Endodermal cell (in vitro differentiated cells): Measurements from ENCODE around the gene TRPC4. TPM values are rescaled to one million over a fixed set of nuclear protein-coding genes. Genes with fewer than 3 reads are reported as not detected.

Source experiments
- DNase-seq: peaks from one replicate; pipeline ENCODE4 v3.0.0-alpha.2; 2017
- H3K27ac ChIP-seq: 2 replicates; pipeline ENCODE4 v1.5.1; 2013; ENCODE audit warnings: mild to moderate bottlenecking, low read depth, low read length, moderate library complexity
- H3K27me3 ChIP-seq: 2 replicates; pipeline ENCODE4 v1.6.1; 2013; ENCODE audit warnings: mild to moderate bottlenecking, low read length, moderate library complexity; ENCODE audit not compliant: insufficient read depth, control insufficient read depth, poor library complexity, severe bottlenecking
- H3K36me3 ChIP-seq: 2 replicates; pipeline ENCODE4 v1.7.0; 2013; ENCODE audit warnings: mild to moderate bottlenecking, low read length, moderate library complexity; ENCODE audit not compliant: control insufficient read depth, insufficient read depth
- H3K4me1 ChIP-seq: one replicate; pipeline ENCODE4 v1.7.0; 2013; ENCODE audit warnings: low read length; ENCODE audit not compliant: control insufficient read depth, insufficient read depth
- H3K4me3 ChIP-seq: 2 replicates; pipeline ENCODE4 v1.5.1; 2013; ENCODE audit warnings: mild to moderate bottlenecking, low read length, moderate library complexity
- H3K9ac ChIP-seq: 2 replicates; pipeline ENCODE4 v1.6.1; 2013; ENCODE audit warnings: mild to moderate bottlenecking, low read length, moderate library complexity; ENCODE audit not compliant: poor library complexity, severe bottlenecking; ENCODE audit errors: extremely low read depth
- H3K9me3 ChIP-seq: 2 replicates; pipeline ENCODE4 v1.6.1; 2013; ENCODE audit warnings: mild to moderate bottlenecking, low read length, moderate library complexity; ENCODE audit not compliant: control insufficient read depth
- H3K27ac Mint-ChIP-seq: 2 replicates; pipeline ENCODE4 v1.8.0; 2020; ENCODE audit warnings: mixed read lengths
- H3K27me3 Mint-ChIP-seq: 2 replicates; pipeline ENCODE4 v1.8.0; 2021; ENCODE audit warnings: mild to moderate bottlenecking, mixed read lengths; ENCODE audit not compliant: insufficient read depth
- H3K36me3 Mint-ChIP-seq: 2 replicates; pipeline ENCODE4 v1.8.0; 2020; ENCODE audit warnings: low read depth, mixed read lengths
- H3K4me1 Mint-ChIP-seq: 2 replicates; pipeline ENCODE4 v1.8.0; 2020; ENCODE audit warnings: mixed read lengths
- H3K4me3 Mint-ChIP-seq: 2 replicates; pipeline ENCODE4 v1.8.0; 2020; ENCODE audit warnings: mild to moderate bottlenecking, moderate library complexity, mixed read lengths
- H3K9me3 Mint-ChIP-seq: 2 replicates; pipeline ENCODE4 v1.8.0; 2020; ENCODE audit warnings: mild to moderate bottlenecking, mixed read lengths
- WGBS, 2 experiments: methylation state at CpG; one replicate each; pipeline versions ENCODE4 v1.1.5 to v1.1.7; 2013; ENCODE audit warnings: missing lambda C conversion rate in 2 of 2, mixed read lengths in 1 of 2; ENCODE audit not compliant: insufficient coverage in 1 of 2, insufficient read length in 1 of 2; 5-methylcytosine and 5-hydroxymethylcytosine counted together
- total RNA-seq, 2 donors: library from RNA; stranded (reverse); fragmentation: NEBNext Ultra II Directional in 1 of 2; extraction: Animal tissue kit (Norgen Biotek cat#: 25700) in 1 of 2; gene quantifications; 2 replicates in 1 of 2; 3 replicates in 1 of 2; pipeline ENCODE4 v1.2.1, GENCODE V29; 2021
- TF ChIP-seq, protein P1 (sequence below): fragments of 200-600 bp; sonication (generic); conservative IDR thresholded peaks from 2 replicates; pipeline ENCODE4 v1.5.0; 2021; ENCODE audit warnings: antibody characterized with exemption, mild to moderate bottlenecking

TRPC4 gene
- total RNA-seq, 2 donors from 2014 or later = 22.5 to 28.5 TPM

DNA sequence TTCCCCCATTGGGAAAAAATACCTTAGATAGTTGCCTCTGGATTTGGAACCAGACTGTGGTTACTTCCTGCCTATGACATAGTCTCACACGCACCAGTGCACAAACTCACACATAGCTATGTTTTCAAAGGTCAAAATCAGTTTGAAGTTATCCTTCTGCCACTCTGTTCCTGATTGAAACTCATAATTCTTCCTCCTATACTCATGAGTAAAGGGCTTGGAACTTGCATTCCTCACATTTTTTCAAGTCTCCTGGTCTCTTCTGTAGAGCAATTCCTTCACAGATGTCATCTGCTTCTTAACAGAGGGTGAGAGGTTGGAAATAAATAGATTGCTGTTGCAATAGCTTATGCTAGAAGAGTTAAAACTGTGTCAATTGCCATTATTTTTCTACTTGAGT is 252.4 kb downstream of the TRPC4 start:
- no peaks in the 10 kb centered on the region for H3K36me3 ChIP-seq
- H3K9me3 ChIP-seq = no peaks in the 10 kb centered on the region
- no peaks in the 10 kb centered on the region for H3K36me3 Mint-ChIP-seq
- no peak for DNase-seq
- H3K27ac ChIP-seq = no peak overlapping the region
- no peaks in the 10 kb centered on the region for H3K27me3 ChIP-seq
- peaks cover 9% of the 10 kb centered on the region for H3K4me1 ChIP-seq
- TF ChIP-seq, protein P1, sequence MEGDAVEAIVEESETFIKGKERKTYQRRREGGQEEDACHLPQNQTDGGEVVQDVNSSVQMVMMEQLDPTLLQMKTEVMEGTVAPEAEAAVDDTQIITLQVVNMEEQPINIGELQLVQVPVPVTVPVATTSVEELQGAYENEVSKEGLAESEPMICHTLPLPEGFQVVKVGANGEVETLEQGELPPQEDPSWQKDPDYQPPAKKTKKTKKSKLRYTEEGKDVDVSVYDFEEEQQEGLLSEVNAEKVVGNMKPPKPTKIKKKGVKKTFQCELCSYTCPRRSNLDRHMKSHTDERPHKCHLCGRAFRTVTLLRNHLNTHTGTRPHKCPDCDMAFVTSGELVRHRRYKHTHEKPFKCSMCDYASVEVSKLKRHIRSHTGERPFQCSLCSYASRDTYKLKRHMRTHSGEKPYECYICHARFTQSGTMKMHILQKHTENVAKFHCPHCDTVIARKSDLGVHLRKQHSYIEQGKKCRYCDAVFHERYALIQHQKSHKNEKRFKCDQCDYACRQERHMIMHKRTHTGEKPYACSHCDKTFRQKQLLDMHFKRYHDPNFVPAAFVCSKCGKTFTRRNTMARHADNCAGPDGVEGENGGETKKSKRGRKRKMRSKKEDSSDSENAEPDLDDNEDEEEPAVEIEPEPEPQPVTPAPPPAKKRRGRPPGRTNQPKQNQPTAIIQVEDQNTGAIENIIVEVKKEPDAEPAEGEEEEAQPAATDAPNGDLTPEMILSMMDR = no peak
- H3K9ac ChIP-seq = no peak overlapping the region
- no peak overlapping the region for H3K4me3 ChIP-seq
- WGBS, 2 experiments = 64 to 90% methylated on average over 1 of the region's 1 CpG
- H3K4me3 Mint-ChIP-seq = no peak overlapping the region
- H3K9me3 Mint-ChIP-seq = peaks cover 4% of the 10 kb centered on the region
- no peaks in the 10 kb centered on the region for H3K27me3 Mint-ChIP-seq
- peak overlapping the region; percentile 50 for H3K27ac Mint-ChIP-seq
- H3K4me1 Mint-ChIP-seq = peaks cover 14% of the 10 kb centered on the region

DNA sequence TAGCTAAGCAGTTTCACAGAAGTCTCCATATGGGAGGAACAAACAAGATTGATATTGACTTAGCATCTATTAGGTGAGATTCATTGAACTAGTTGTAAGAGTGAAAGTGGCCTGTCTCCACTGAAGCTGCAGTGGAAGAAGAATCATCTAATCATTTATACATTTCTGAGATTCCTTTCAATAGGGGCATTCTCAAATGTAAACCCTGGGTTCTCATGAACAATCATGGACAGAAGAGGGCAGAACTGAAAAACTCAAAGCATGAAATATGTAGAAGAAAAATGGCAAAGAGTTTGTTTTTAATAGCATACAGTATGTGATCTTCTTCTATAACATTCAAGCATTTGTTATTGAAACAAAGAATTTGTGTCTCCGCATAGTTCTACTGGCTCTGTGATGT is 253.4 kb downstream of the TRPC4 start:
- H3K4me1 ChIP-seq = peaks cover 9% of the 10 kb centered on the region
- Mint-ChIP-seq H3K27ac (no peak overlapping the region), H3K27me3 (no peaks in the 10 kb centered on the region), H3K36me3 (no peaks in the 10 kb centered on the region), H3K4me1 (peaks cover 11% of the 10 kb centered on the region), H3K4me3 (no peak overlapping the region), H3K9me3 (peaks cover 4% of the 10 kb centered on the region)
- no peaks in the 10 kb centered on the region for H3K36me3 ChIP-seq
- H3K9ac ChIP-seq = no peak overlapping the region
- no peaks in the 10 kb centered on the region for H3K9me3 ChIP-seq
- TF ChIP-seq, protein P1 = no peak
- no peaks in the 10 kb centered on the region for H3K27me3 ChIP-seq
- no peak overlapping the region for H3K27ac ChIP-seq
- H3K4me3 ChIP-seq = no peak overlapping the region
- no peak for DNase-seq
- WGBS, 2 experiments = 88 to 100% methylated on average over 1 of the region's 1 CpG

DNA sequence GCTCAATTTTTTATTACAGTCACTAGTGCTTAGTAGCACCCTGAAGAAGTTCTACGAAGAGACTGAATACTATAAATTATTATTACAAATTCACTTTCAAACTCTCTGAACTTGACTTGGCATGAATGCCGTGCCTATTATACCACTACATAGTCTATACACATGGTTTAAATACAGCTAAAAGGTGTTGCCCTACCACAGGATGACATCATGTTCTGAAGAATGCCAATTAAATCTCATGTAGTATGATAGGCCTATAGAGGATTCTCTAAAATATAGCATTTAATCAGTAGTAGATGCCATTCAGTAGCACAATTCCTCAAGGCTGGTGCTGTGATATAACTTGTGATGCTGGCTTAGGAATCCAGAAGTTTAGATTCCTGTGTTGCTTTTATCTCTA is 254.3 kb downstream of the TRPC4 start:
- Mint-ChIP-seq H3K36me3 (no peaks in the 10 kb centered on the region), H3K27ac (no peak overlapping the region), H3K4me3 (no peak overlapping the region), H3K4me1 (peaks cover 11% of the 10 kb centered on the region), H3K9me3 (peaks cover 4% of the 10 kb centered on the region), H3K27me3 (no peaks in the 10 kb centered on the region)
- TF ChIP-seq, protein P1 = no peak
- DNase-seq = no peak
- Histone ChIP-seq H3K9me3 (no peaks in the 10 kb centered on the region), H3K27ac (no peak overlapping the region), H3K27me3 (no peaks in the 10 kb centered on the region), H3K9ac (no peak overlapping the region), H3K4me1 (peaks cover 9% of the 10 kb centered on the region), H3K4me3 (no peak overlapping the region), H3K36me3 (no peaks in the 10 kb centered on the region)
- WGBS, 2 experiments = 79% methylated on average over 2 of the region's 2 CpGs; no CpG with 5 or more reads in 1 of the 2 experiments
